Prostate gland (tissue), 2 donors: Measurements from ENCODE around the gene CCDC80.

Experiments used
- CTCF ChIP-seq, 4 experiments: fragments of 200-600 bp in 2 of 4; fragments of 450-650 bp in 2 of 4; sonication (generic) in 2 of 4; IDR thresholded peaks; 1 replicate in 3 of 4; 2 replicates in 1 of 4; pipeline ENCODE4 v1.5.1; 2016 to 2019; ENCODE audit warnings: antibody characterized with exemption in 4 of 4, mild to moderate bottlenecking in 2 of 4, moderate library complexity in 2 of 4
- POLR2A ChIP-seq: fragments of 450-650 bp; IDR thresholded peaks from one replicate; pipeline ENCODE4 v1.6.1; 2016; ENCODE audit warnings: antibody characterized with exemption, mild to moderate bottlenecking

GRCh38 chr3:112593258-112593657 lies 47.7 kb downstream of the CCDC80 start:
- no peak for TF ChIP-seq CTCF (IDR thresholded peaks at IDR 0.05)
- TF ChIP-seq POLR2A = no peak
